Smooth muscle cell of the brain vasculature (primary cell): ENCODE measurements around the gene KRTAP10-1.

Experiments
- DNase-seq: peaks from one replicate; pipeline ENCODE4 v3.0.0-alpha.2; 2012; ENCODE audit warnings: low read depth, low spot score

Gene KRTAP10-1

GRCh38 chr21:44548922-44549321, 8.9 kb upstream of the KRTAP10-1 start:
- no peak for DNase-seq

- DNase-seq: no peak
These were observed 8.4 kb upstream of the KRTAP10-1 start for GRCh38 chr21:44548381-44548780.

- DNase-seq: no peak
These were observed 7.8 kb upstream of the KRTAP10-1 start for GRCh38 chr21:44547656-44548331.

GRCh38 chr21:44544566-44544965, 4.6 kb upstream of the KRTAP10-1 start:
- DNase-seq: no peak

GRCh38 chr21:44542716-44543115, 2.7 kb upstream of the KRTAP10-1 start:
- no peak for DNase-seq

GRCh38 chr21:44540741-44541288, 820 bp upstream of the KRTAP10-1 start:
- no peak for DNase-seq

- DNase-seq: no peak
These were observed 949 bp downstream of the KRTAP10-1 start for GRCh38 chr21:44539046-44539445.

GRCh38 chr21:44537930-44538911, 1.8 kb downstream of the KRTAP10-1 start:
- DNase-seq: no peak

GRCh38 chr21:44535963-44536362, 4.0 kb downstream of the KRTAP10-1 start:
- DNase-seq: no peak

- no peak for DNase-seq
These were observed 5.3 kb downstream of the KRTAP10-1 start for GRCh38 chr21:44534688-44535087.

- DNase-seq: no peak
These were observed 5.9 kb downstream of the KRTAP10-1 start for GRCh38 chr21:44533891-44534627.

- DNase-seq: no peak
These were observed 6.7 kb downstream of the KRTAP10-1 start for GRCh38 chr21:44533121-44533890.

- DNase-seq: no peak
These were observed 7.3 kb downstream of the KRTAP10-1 start for GRCh38 chr21:44532712-44533111.

GRCh38 chr21:44531606-44532564, 8.1 kb downstream of the KRTAP10-1 start:
- DNase-seq: no peak

GRCh38 chr21:44530903-44531605, 8.9 kb downstream of the KRTAP10-1 start:
- no peak for DNase-seq

GRCh38 chr21:44530221-44530902, 9.6 kb downstream of the KRTAP10-1 start:
- DNase-seq: no peak

- no peak for DNase-seq
These were observed 10.4 kb downstream of the KRTAP10-1 start for GRCh38 chr21:44529503-44530125.

- DNase-seq: no peak
These were observed 11.0 kb downstream of the KRTAP10-1 start for GRCh38 chr21:44529011-44529421.
